OCI-LY3 (cell line): ENCODE data around the gene REG1A.

ENCODE experiments used
- H2AFZ ChIP-seq: fragments of 200-600, 300-600 bp; shearing (Covaris generic); 2 replicates; pipeline ENCODE4 v1.6.0; 2014; ENCODE audit warnings: antibody characterized with exemption, low read depth, low read length
- H3K27ac ChIP-seq: fragments of 200-600, 300-600 bp; sonication (generic); 2 replicates; pipeline ENCODE4 v1.5.1; 2014; ENCODE audit warnings: mild to moderate bottlenecking, low read length, moderate library complexity, mixed read lengths
- H3K27me3 ChIP-seq: fragments of 200-600, 300-600 bp; sonication (generic); 2 replicates; pipeline ENCODE4 v1.6.1; 2014; ENCODE audit warnings: low read depth, low read length, mixed read lengths
- H3K36me3 ChIP-seq: fragments of 200-600, 300-600 bp; sonication (generic); replicated peaks from 2 replicates; pipeline ENCODE3; 2014; ENCODE audit warnings: low read depth, low read length, mixed read lengths
- H3K4me1 ChIP-seq: fragments of 300-600, 200-600 bp; sonication (generic); 2 replicates; pipeline ENCODE4 v1.6.1; 2014; ENCODE audit warnings: low read length, mixed read lengths
- H3K4me2 ChIP-seq: fragments of 200-600, 300-600 bp; sonication (generic); 2 replicates; pipeline ENCODE4 v1.6.1; 2014; ENCODE audit warnings: low read length, mixed read lengths
- H3K4me3 ChIP-seq: fragments of 300-600, 200-600 bp; sonication (generic); 2 replicates; pipeline ENCODE4 v1.5.1; 2014; ENCODE audit warnings: antibody characterized with exemption, mild to moderate bottlenecking, low read length, moderate library complexity
- H3K79me2 ChIP-seq: fragments of 300-600, 200-600 bp; shearing (Covaris generic); 2 replicates; pipeline ENCODE4 v1.6.1; 2014; ENCODE audit warnings: mild to moderate bottlenecking, low read length, mixed read lengths
- H3K9ac ChIP-seq: fragments of 300-600, 200-600 bp; shearing (Covaris generic); 2 replicates; pipeline ENCODE4 v1.6.0; 2014; ENCODE audit warnings: mild to moderate bottlenecking, low read length, moderate library complexity
- H3K9me3 ChIP-seq: fragments of 200-600, 300-600 bp; shearing (Covaris generic); 2 replicates; pipeline ENCODE4 v1.6.1; 2014; ENCODE audit warnings: low read length, mixed read lengths; ENCODE audit not compliant: insufficient read depth
- H4K20me1 ChIP-seq: fragments of 200-600, 300-600 bp; sonication (generic); 2 replicates; pipeline ENCODE4 v1.6.1; 2016; ENCODE audit warnings: low read length, mixed read lengths; ENCODE audit not compliant: insufficient read depth
- EZH2phosphoT487 ChIP-seq: fragments of 200-600 bp; shearing (Covaris generic); IDR thresholded peaks from 2 replicates; pipeline ENCODE4 v1.6.1; 2018; ENCODE audit warnings: antibody characterized with exemption, mixed run types, low read depth
- TF ChIP-seq, protein P1 (sequence below): fragments of 200-600, 300-600 bp; sonication (generic); IDR thresholded peaks from 2 replicates; pipeline ENCODE4 v1.5.1; 2014; ENCODE audit warnings: antibody characterized with exemption, low read length, low read depth

REG1A gene

DNA sequence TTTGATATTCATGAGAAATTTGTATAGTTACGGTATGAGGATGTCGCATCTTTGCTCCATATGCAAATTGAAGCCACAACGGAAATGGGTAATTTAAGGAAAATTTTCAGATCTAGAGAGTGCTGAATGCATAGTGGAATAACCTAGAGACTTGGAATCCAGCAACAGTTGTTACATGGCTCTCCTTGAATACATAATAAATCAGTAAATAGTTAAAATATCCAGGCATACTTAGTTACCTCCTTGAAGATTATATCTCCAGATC is 5.4 kb downstream of the REG1A start:
- H3K27me3 ChIP-seq: no peaks in the 10 kb centered on the region
- no peaks in the 10 kb centered on the region for H3K36me3 ChIP-seq
- no peak overlapping the region for H2AFZ ChIP-seq
- H3K27ac ChIP-seq: no peak overlapping the region
- no peak overlapping the region for H3K4me2 ChIP-seq
- no peaks in the 10 kb centered on the region for H3K79me2 ChIP-seq
- no peak overlapping the region for H3K4me3 ChIP-seq
- no peak overlapping the region for H3K9ac ChIP-seq
- no peaks in the 10 kb centered on the region for H3K4me1 ChIP-seq
- no peak for TF ChIP-seq EZH2phosphoT487
- TF ChIP-seq, protein P1, sequence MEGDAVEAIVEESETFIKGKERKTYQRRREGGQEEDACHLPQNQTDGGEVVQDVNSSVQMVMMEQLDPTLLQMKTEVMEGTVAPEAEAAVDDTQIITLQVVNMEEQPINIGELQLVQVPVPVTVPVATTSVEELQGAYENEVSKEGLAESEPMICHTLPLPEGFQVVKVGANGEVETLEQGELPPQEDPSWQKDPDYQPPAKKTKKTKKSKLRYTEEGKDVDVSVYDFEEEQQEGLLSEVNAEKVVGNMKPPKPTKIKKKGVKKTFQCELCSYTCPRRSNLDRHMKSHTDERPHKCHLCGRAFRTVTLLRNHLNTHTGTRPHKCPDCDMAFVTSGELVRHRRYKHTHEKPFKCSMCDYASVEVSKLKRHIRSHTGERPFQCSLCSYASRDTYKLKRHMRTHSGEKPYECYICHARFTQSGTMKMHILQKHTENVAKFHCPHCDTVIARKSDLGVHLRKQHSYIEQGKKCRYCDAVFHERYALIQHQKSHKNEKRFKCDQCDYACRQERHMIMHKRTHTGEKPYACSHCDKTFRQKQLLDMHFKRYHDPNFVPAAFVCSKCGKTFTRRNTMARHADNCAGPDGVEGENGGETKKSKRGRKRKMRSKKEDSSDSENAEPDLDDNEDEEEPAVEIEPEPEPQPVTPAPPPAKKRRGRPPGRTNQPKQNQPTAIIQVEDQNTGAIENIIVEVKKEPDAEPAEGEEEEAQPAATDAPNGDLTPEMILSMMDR: no peak
- no peaks in the 10 kb centered on the region for H4K20me1 ChIP-seq
- no peaks in the 10 kb centered on the region for H3K9me3 ChIP-seq

DNA sequence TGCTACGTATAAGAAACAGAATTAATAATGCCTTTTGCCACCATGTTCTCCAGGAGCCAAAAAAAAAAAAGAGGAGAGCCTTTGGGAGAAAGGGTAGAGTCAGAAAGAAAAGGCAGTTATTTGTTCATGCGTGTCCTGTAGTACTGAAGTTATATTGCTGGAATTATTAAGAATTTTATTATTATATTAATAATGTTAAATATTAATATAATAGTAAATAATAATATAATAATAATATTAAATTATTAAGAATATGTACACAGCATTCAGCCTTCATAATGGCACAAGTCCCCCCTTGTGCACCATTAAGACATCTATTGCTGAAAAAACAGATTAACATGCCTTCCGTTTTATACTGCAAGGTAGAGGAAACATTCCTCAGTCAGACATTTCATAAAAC is 8.1 kb downstream of the REG1A start:
- Histone ChIP-seq H3K4me1 (no peaks in the 10 kb centered on the region), H3K36me3 (no peaks in the 10 kb centered on the region), H3K9ac (no peak overlapping the region), H3K27ac (no peak overlapping the region), H3K79me2 (no peaks in the 10 kb centered on the region), H4K20me1 (no peaks in the 10 kb centered on the region), H3K4me2 (no peak overlapping the region), H3K4me3 (no peak overlapping the region), H3K27me3 (no peaks in the 10 kb centered on the region), H3K9me3 (no peaks in the 10 kb centered on the region), H2AFZ (no peak overlapping the region)
- TF ChIP-seq, protein P1: no peak
- no peak for TF ChIP-seq EZH2phosphoT487

DNA sequence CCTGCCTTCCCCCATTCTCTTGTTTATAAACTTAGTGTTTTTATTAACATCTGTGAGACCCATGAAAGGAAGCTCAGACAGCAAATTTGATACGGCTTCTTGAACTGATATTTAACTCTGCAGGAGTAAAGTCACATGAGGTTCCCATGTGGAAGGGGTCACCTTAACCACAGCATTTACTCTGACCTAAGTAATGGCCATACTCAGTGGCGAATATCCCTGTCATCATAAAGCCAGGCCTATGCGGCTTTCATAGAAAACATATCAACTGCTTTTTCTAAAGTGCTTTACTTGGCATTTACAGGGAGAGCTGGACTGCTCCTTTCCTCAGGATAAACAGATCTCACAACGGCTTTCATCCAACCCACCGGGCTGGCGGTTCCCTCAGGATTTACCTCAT is 9.0 kb downstream of the REG1A start:
- Histone ChIP-seq H3K9ac (no peak overlapping the region), H3K9me3 (no peaks in the 10 kb centered on the region), H3K4me2 (no peak overlapping the region), H3K4me1 (no peaks in the 10 kb centered on the region), H3K4me3 (no peak overlapping the region), H3K36me3 (no peaks in the 10 kb centered on the region), H2AFZ (no peak overlapping the region), H4K20me1 (no peaks in the 10 kb centered on the region), H3K27ac (no peak overlapping the region), H3K27me3 (no peaks in the 10 kb centered on the region), H3K79me2 (no peaks in the 10 kb centered on the region)
- no peak for TF ChIP-seq EZH2phosphoT487
- TF ChIP-seq, protein P1: no peak

DNA sequence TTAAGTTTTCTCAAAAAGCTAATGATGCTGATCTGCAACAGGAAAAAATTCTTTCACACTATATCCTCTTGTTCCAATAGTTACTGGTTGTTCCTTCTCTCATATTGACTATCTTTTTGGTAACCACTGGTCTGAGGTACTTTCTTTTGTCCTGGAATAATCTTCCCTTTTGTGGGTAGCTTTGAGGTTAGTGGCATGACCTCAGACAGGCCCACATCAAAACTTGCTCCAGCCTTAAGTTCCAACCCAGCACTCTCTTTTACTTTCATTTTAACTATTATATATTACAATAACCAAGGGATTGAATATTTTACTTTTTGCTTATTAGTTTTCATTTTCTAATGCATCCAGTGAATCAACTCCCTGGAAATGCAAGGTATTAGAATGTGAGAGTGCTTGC is 9.5 kb downstream of the REG1A start:
- no peaks in the 10 kb centered on the region for H3K27me3 ChIP-seq
- H4K20me1 ChIP-seq: no peaks in the 10 kb centered on the region
- H2AFZ ChIP-seq: no peak overlapping the region
- no peak overlapping the region for H3K27ac ChIP-seq
- TF ChIP-seq, protein P1: no peak
- no peak for TF ChIP-seq EZH2phosphoT487
- H3K79me2 ChIP-seq: no peaks in the 10 kb centered on the region
- H3K4me2 ChIP-seq: no peak overlapping the region
- no peaks in the 10 kb centered on the region for H3K4me1 ChIP-seq
- no peaks in the 10 kb centered on the region for H3K36me3 ChIP-seq
- no peak overlapping the region for H3K9ac ChIP-seq
- H3K9me3 ChIP-seq: no peaks in the 10 kb centered on the region
- H3K4me3 ChIP-seq: no peak overlapping the region
